HCT116 (cell line): ENCODE measurements around the gene IGFALS. TPM values are rescaled to one million over a fixed set of nuclear protein-coding genes. Genes with fewer than 3 reads are reported as not detected.

ENCODE experiments used
- ATAC-seq: fragments of 200-7000 bp; cut with Tn5 transposase; 2 replicates; pipeline ENCODE4 v1.9.1; 2020; ENCODE audit warnings: mild to moderate bottlenecking, moderate library complexity
- BruUV-seq: library from RNA; stranded (reverse); fragments of 400-500 nt; replicated peaks from 2 replicates; lab custom pipeline; 2021; lab: Mats Ljungman, UMichigan
- CTCF ChIA-PET: fragments of 300-600 bp; sonication (Branson Sonifier 250); formaldehyde crosslinking; loops from one replicate; lab custom pipeline; 2021; ENCODE audit warnings: antibody characterized with exemption; lab: Charles Lee
- POLR2A ChIA-PET: fragments of 300-600, 350-600 bp; sonication (Branson Sonifier 250); formaldehyde crosslinking; loops from one replicate; lab custom pipeline; 2021; ENCODE audit warnings: antibody characterized with exemption; lab: Charles Lee
- RAD21 ChIA-PET, 2 experiments: fragments of 300-600 bp; sonication (Branson Sonifier 250); formaldehyde crosslinking; loops; one replicate each; lab custom pipeline; 2023; ENCODE audit warnings: low total read pairs in 2 of 2; ENCODE audit not compliant: uncharacterized antibody in 2 of 2, unreplicated experiment in 2 of 2, low non-redundant PET in 1 of 2; lab: Charles Lee
- DNase-seq: peaks from one replicate; pipeline ENCODE4 v3.0.0-alpha.2; 2010; ENCODE audit warnings: low read depth, low spot score
- H2AFZ ChIP-seq: fragments of 200-600 bp; shearing (Covaris generic), sonication (generic); 2 replicates; pipeline ENCODE4 v1.6.1; 2017; ENCODE audit warnings: low read depth, mixed run types, mixed read lengths, antibody characterized with exemption, low read length; ENCODE audit not compliant: poor library complexity, severe bottlenecking
- H3K27ac ChIP-seq: 2 replicates; pipeline ENCODE4 v1.5.1; 2012; ENCODE audit warnings: low read depth, low read length
- H3K27me3 ChIP-seq: fragments of 200-600 bp; sonication (generic); 2 replicates; pipeline ENCODE4 v1.6.1; 2016; ENCODE audit warnings: mixed run types, low read length, mixed read lengths; ENCODE audit not compliant: insufficient read depth
- H3K36me3 ChIP-seq, 2 experiments: fragments of 200-500 bp in 1 of 2; fragments of 200-600 bp in 1 of 2; sonication (Bioruptor generic) in 1 of 2; sonication (generic) in 1 of 2; 2 replicates each; pipeline versions ENCODE4 v1.5.1 to v1.6.1; 2014 to 2016; ENCODE audit warnings: low read length in 2 of 2, inconsistent platforms in 1 of 2, mixed read lengths in 1 of 2, mixed run types in 1 of 2; ENCODE audit not compliant: insufficient read depth in 2 of 2, control insufficient read depth in 1 of 2
- H3K4me1 ChIP-seq, 2 experiments: fragments of 200-600 bp in 1 of 2; sonication (generic) in 1 of 2; 2 replicates each; pipeline versions ENCODE4 v1.5.1 to v1.6.1; 2012 to 2017; ENCODE audit warnings: low read length in 2 of 2, inconsistent platforms in 1 of 2, mild to moderate bottlenecking in 1 of 2, mixed read lengths in 1 of 2, mixed run types in 1 of 2, moderate library complexity in 1 of 2; ENCODE audit not compliant: insufficient read depth in 2 of 2, control insufficient read depth in 1 of 2
- H3K4me2 ChIP-seq: fragments of 200-600 bp; sonication (generic); 2 replicates; pipeline ENCODE4 v1.6.1; 2017; ENCODE audit warnings: mixed run types, low read length, mixed read lengths
- H3K4me3 ChIP-seq, 2 experiments: fragments of 200-600 bp in 1 of 2; sonication (generic) in 1 of 2; replicated peaks in 1 of 2; 2 replicates each; pipeline ENCODE4 v1.5.1; 2011 to 2016; ENCODE audit warnings: low read length in 2 of 2, control low read depth in 1 of 2, low read depth in 1 of 2, mild to moderate bottlenecking in 1 of 2, mixed read lengths in 1 of 2, mixed run types in 1 of 2
- H3K79me2 ChIP-seq: fragments of 200-600 bp; sonication (generic); 2 replicates; pipeline ENCODE4 v1.6.1; 2017; ENCODE audit warnings: mild to moderate bottlenecking, mixed run types, low read length, moderate library complexity, mixed read lengths; ENCODE audit not compliant: insufficient read depth
- H3K9ac ChIP-seq: fragments of 200-600 bp; sonication (generic); 2 replicates; pipeline ENCODE4 v1.6.1; 2016; ENCODE audit warnings: low read length, mixed read lengths
- H3K9me2 ChIP-seq: fragments of 200-600 bp; sonication (generic), shearing (Covaris generic); 2 replicates; pipeline ENCODE4 v1.6.1; 2017; ENCODE audit warnings: mixed run types, mild to moderate bottlenecking, moderate library complexity; ENCODE audit not compliant: insufficient read depth
- H3K9me3 ChIP-seq, 2 experiments: fragments of 200-500 bp in 1 of 2; fragments of 200-600 bp in 1 of 2; sonication (Bioruptor generic) in 1 of 2; sonication (generic) in 1 of 2; 2 replicates each; pipeline ENCODE4 v1.6.1; 2014 to 2017; ENCODE audit warnings: low read length in 2 of 2, mixed read lengths in 2 of 2, inconsistent platforms in 1 of 2, low read depth in 1 of 2, mild to moderate bottlenecking in 1 of 2, mixed run types in 1 of 2, moderate library complexity in 1 of 2; ENCODE audit not compliant: control insufficient read depth in 1 of 2, insufficient read depth in 1 of 2
- H4K20me1 ChIP-seq: fragments of 200-600 bp; sonication (generic), shearing (Covaris generic); 2 replicates; pipeline ENCODE4 v1.6.1; 2017; ENCODE audit warnings: mixed run types, mild to moderate bottlenecking, moderate library complexity; ENCODE audit not compliant: insufficient read depth
- EGR1 ChIP-seq: IDR thresholded peaks from 2 replicates; pipeline ENCODE4 v1.6.1; 2012; ENCODE audit warnings: low read depth
- ELF1 ChIP-seq: IDR thresholded peaks from 2 replicates; pipeline ENCODE4 v1.6.1; 2012; ENCODE audit warnings: low read depth, borderline replicate concordance
- EZH2 ChIP-seq: fragments of 200-600 bp; sonication (generic); IDR thresholded peaks from 2 replicates; pipeline ENCODE4 v1.6.1; 2017; ENCODE audit warnings: antibody characterized with exemption, mixed run types
- EZH2phosphoT487 ChIP-seq: fragments of 200-600 bp; IDR thresholded peaks from 2 replicates; pipeline ENCODE4 v1.6.1; 2018; ENCODE audit warnings: antibody characterized with exemption, borderline replicate concordance
- FOSL1 ChIP-seq: IDR thresholded peaks from 2 replicates; pipeline ENCODE4 v1.6.1; 2012; ENCODE audit warnings: low read depth
- POLR2A ChIP-seq: IDR thresholded peaks from 2 replicates; pipeline ENCODE4 v1.7.0; 2011; ENCODE audit warnings: borderline replicate concordance; ENCODE audit not compliant: insufficient read depth, insufficient read length; ENCODE audit errors: extremely low read depth
- POLR2AphosphoS5 ChIP-seq: IDR thresholded peaks from 2 replicates; pipeline ENCODE4 v1.6.1; 2011; ENCODE audit warnings: mild to moderate bottlenecking, low read depth, low read length, moderate library complexity
- SIN3A ChIP-seq: IDR thresholded peaks from 2 replicates; pipeline ENCODE4 v1.6.1; 2012; ENCODE audit warnings: low read depth
- SRF ChIP-seq: IDR thresholded peaks from 2 replicates; pipeline ENCODE4 v1.6.1; 2012; ENCODE audit warnings: low read depth
- YY1 ChIP-seq: IDR thresholded peaks from 2 replicates; pipeline ENCODE4 v1.6.1; 2011; ENCODE audit warnings: low read length, low read depth, moderate library complexity, mild to moderate bottlenecking; ENCODE audit not compliant: insufficient replicate concordance; ENCODE audit errors: extremely low read depth
- ZFX ChIP-seq: fragments of 450-650 bp; IDR thresholded peaks from 2 replicates; pipeline ENCODE4 v1.6.1; 2017
- intact Hi-C: fragments of 100-400 bp; cut with micrococcal nuclease; formaldehyde crosslinking; loops from 2 replicates; pipeline ENCODE4 v1.10.0; 2022
- total RNA-seq: library from RNA; stranded (reverse); gene quantifications from one replicate; pipeline ENCODE4 v1.2.1, GENCODE V29; 2021; ENCODE audit not compliant: unreplicated experiment
- TF ChIP-seq, protein P1 (sequence below): IDR thresholded peaks from 2 replicates; pipeline ENCODE4 v1.6.1; 2011; ENCODE audit warnings: mild to moderate bottlenecking, low read length, moderate library complexity; ENCODE audit not compliant: insufficient replicate concordance; ENCODE audit errors: extremely low read depth
- TF ChIP-seq, protein P2 (sequence below): IDR thresholded peaks from 2 replicates; pipeline ENCODE4 v1.6.1; 2012; ENCODE audit warnings: low read depth

Gene IGFALS
- total RNA-seq, 1 experiment from 2014 or later: 0.10 TPM

DNA sequence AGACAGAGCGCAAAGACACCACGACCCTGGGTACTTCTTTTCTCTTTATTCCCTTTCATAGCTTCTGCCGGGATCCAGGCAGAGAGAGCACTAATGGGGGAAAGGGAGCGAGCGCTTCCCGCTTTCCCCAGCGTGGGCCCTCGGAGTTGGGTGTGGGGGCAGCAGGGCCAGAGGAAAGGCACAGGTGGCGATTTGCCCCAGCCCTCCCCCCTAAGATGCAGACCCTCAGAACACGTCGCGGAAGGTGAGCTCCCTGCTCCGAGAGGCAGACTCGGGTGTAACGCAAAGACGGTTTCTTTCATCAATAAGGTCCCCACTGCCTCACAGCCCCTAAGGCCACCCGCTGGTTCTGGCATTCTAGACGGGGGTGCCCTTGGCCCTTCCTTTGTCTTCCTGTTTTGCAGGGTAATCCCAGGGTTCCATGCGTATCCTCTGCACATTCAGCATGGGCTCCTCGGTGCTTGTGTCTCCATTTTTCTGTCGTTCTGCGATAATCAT is 21.6 kb downstream of the IGFALS start:
- Histone ChIP-seq H3K36me3 (peaks cover 0 to 8% of the 10 kb centered on the region in 2 experiments; a peak in 2 of 4 replicates), H3K4me3 (peak overlapping the region; percentile 88 to 97), H3K4me1 (peaks cover 14 to 29% of the 10 kb centered on the region in 2 experiments), H3K9me2 (no peaks in the 10 kb centered on the region), H3K27ac (peak overlapping the region; percentile 95), H2AFZ (no peak overlapping the region), H3K9me3 (no peaks in the 10 kb centered on the region), H3K79me2 (peaks cover 52% of the 10 kb centered on the region), H3K27me3 (no peaks in the 10 kb centered on the region), H3K9ac (peak overlapping the region; percentile 93), H3K4me2 (peak overlapping the region; percentile 100), H4K20me1 (peaks cover 5% of the 10 kb centered on the region; the same call in 1 of the 2 replicates)
- ATAC-seq (no peak), DNase-seq (no peak)
- TF ChIP-seq POLR2AphosphoS5 (0 out of 2 replicates have a peak, but pooled peaks have one; percentile 12), ELF1 (no peak), YY1 (no peak)
- POLR2A ChIA-PET: interaction anchor here (3.5 kb wide), 1 partner anchor 11 kb away, joined by 23 read pairs; the partner anchor contains the start of genes NUBP2 and SPSB3
- TSS peak; percentile 89 for BruUV-seq
- RAD21 ChIA-PET: no interaction called here
- CTCF ChIA-PET: interaction anchor here (1.9 kb wide), 1 partner anchor 11 kb away, joined by 13 read pairs; the partner anchor contains the start of genes NUBP2 and SPSB3
- intact Hi-C loops: no loop called here

DNA sequence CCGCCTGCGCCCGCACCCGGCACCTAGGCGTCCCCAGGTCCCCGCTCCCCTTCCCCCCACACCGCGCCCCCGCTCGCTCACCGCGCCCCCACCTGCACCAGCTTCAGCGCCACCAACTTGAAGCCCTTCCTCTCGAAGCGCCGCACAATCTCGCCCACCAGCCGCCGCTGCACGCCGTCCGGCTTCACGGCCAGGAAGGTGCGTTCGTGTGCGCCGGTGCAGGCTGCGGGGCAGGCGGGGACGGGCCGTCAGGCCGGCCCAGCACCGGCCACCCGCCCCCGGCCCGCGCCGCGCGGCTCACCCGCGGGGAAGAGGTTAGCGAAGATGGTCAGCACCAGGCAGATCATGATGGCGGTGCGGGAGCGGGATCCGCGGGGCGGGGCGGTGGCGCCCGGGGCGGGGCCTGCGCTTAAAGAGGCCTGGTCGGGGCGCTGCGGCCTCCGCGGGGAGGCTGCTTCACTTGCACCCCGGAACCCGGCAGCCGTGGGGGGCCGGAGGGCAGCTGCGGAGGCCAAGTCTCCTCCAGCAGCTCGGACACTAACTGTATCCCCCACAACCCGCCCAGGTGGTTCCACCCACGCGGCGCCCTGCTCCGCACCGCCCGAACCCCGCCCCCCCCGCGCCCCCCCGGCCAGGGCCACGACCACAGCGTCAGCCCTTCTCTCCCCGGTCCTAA is 22.2 kb downstream of the IGFALS start, which contains the start of gene NME3:
TSS of gene NME3 (minus strand) at position 356 of the 676 bp plus-strand sequence. CDS start at position 347, 9 bp downstream.
- Histone ChIP-seq H3K9me3 (no peaks in the 10 kb centered on the region), H4K20me1 (peaks cover 5% of the 10 kb centered on the region; the same call in 1 of the 2 replicates), H3K9ac (peak within 1 kb of the TSS; percentile 93), H3K4me2 (peak within 1 kb of the TSS; percentile 100), H3K4me1 (peaks cover 14 to 29% of the 10 kb centered on the region in 2 experiments), H3K9me2 (no peaks in the 10 kb centered on the region), H2AFZ (no peak within 1 kb of the TSS)
- peak; percentile 43 for ATAC-seq
- intact Hi-C loops: no loop called here
- DNase-seq: no peak
- TF ChIP-seq POLR2A (peak; percentile 48), ZFX (peak; percentile 60), POLR2AphosphoS5 (peak; percentile 66), EGR1 (no peak), SRF (no peak), FOSL1 (no peak), YY1 (peak; percentile 32), SIN3A (no peak), EZH2 (no peak), EZH2phosphoT487 (no peak)
- TF ChIP-seq, protein P1, sequence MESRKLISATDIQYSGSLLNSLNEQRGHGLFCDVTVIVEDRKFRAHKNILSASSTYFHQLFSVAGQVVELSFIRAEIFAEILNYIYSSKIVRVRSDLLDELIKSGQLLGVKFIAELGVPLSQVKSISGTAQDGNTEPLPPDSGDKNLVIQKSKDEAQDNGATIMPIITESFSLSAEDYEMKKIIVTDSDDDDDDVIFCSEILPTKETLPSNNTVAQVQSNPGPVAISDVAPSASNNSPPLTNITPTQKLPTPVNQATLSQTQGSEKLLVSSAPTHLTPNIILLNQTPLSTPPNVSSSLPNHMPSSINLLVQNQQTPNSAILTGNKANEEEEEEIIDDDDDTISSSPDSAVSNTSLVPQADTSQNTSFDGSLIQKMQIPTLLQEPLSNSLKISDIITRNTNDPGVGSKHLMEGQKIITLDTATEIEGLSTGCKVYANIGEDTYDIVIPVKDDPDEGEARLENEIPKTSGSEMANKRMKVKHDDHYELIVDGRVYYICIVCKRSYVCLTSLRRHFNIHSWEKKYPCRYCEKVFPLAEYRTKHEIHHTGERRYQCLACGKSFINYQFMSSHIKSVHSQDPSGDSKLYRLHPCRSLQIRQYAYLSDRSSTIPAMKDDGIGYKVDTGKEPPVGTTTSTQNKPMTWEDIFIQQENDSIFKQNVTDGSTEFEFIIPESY: no peak
- TF ChIP-seq, protein P2, sequence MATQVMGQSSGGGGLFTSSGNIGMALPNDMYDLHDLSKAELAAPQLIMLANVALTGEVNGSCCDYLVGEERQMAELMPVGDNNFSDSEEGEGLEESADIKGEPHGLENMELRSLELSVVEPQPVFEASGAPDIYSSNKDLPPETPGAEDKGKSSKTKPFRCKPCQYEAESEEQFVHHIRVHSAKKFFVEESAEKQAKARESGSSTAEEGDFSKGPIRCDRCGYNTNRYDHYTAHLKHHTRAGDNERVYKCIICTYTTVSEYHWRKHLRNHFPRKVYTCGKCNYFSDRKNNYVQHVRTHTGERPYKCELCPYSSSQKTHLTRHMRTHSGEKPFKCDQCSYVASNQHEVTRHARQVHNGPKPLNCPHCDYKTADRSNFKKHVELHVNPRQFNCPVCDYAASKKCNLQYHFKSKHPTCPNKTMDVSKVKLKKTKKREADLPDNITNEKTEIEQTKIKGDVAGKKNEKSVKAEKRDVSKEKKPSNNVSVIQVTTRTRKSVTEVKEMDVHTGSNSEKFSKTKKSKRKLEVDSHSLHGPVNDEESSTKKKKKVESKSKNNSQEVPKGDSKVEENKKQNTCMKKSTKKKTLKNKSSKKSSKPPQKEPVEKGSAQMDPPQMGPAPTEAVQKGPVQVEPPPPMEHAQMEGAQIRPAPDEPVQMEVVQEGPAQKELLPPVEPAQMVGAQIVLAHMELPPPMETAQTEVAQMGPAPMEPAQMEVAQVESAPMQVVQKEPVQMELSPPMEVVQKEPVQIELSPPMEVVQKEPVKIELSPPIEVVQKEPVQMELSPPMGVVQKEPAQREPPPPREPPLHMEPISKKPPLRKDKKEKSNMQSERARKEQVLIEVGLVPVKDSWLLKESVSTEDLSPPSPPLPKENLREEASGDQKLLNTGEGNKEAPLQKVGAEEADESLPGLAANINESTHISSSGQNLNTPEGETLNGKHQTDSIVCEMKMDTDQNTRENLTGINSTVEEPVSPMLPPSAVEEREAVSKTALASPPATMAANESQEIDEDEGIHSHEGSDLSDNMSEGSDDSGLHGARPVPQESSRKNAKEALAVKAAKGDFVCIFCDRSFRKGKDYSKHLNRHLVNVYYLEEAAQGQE: no peak
- TF ChIP-seq, all 23 proteins: peak for 4
- no peaks in the 10 kb centered on the region for H3K27me3 ChIP-seq
- H3K79me2 ChIP-seq: peaks cover 52% of the 10 kb centered on the region
- H3K4me3 ChIP-seq: peak within 1 kb of the TSS; percentile 88 to 97
- ChIA-PET RAD21 (no interaction called here), CTCF (interaction anchor here (1.4 to 1.9 kb wide), 2 partner anchors 11 to 66 kb away, joined by 4 to 13 read pairs; partner anchors contain the start of genes MAPK8IP3, NUBP2 and SPSB3), POLR2A (interaction anchor here (1.0 to 3.5 kb wide), 2 partner anchors 11 to 48 kb away, joined by 3 to 23 read pairs; partner anchors contain the start of genes NUBP2 and SPSB3)
- peak within 1 kb of the TSS; percentile 95 for H3K27ac ChIP-seq
- peaks cover 0 to 8% of the 10 kb centered on the region in 2 experiments; a peak in 2 of 4 replicates for H3K36me3 ChIP-seq
- BruUV-seq: no TSS peak
